CD4-positive, alpha-beta T cell treated with Interleukin-6 for 4 hours (primary cell): Measurements from ENCODE around the gene AIFM3.

ENCODE experiments used
- DNase-seq: peaks from one replicate; pipeline ENCODE4 v3.0.0-alpha.2; 2020; ENCODE audit warnings: mixed read lengths

AIFM3 gene

GRCh38 chr22:21029486-21030025 lies 62.5 kb downstream of the AIFM3 start:
- DNase-seq, result no peak

DNA sequence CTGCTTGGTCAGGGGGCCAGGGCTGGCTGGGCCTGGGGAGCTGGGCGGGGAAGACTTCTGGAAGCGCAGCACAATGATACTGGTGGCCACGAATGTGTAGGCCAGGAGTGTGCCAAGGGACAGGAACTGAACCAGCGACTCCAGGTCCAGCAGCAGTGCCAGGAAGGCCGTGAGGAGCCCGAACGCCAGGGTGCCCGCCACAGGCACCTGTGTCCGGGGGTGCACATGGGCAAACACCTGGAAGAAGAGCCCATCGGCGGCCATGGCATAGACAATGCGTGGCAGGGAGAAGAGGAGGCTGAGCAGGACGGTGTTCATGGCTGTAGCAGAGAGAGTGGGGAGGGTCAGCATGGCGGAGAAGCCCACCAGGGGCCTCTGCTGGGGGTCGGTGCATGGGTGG lies 63.0 kb downstream of the AIFM3 start:
- no peak for DNase-seq
